Stimulated activated CD8-positive, alpha-beta memory T cell treated with anti-CD3 and anti-CD28 coated beads, Interleukin-12 subunit alpha, Interleukin-12 subunit beta, amount 100 ng/mL, for 1 hour (primary cell): ENCODE results near the gene RGS14.
"Not testable (repeated sequence)": the region's sequence is repeated elsewhere in the genome, so short reads cannot be mapped to it uniquely, and the experiment has no call there.

Experiments
- DNase-seq: peaks from one replicate; pipeline ENCODE4 v3.0.0-alpha.2; 2020; ENCODE audit warnings: low read depth

The RGS14 gene

GRCh38 chr5:177349762-177350161 lies 8.0 kb upstream of the RGS14 start:
- DNase-seq = no peak

GRCh38 chr5:177350776-177351391 lies 6.8 kb upstream of the RGS14 start:
- DNase-seq = no peak

- peak; percentile 82 for DNase-seq
Measured at GRCh38 chr5:177351392-177352329, 6.1 kb upstream of the RGS14 start, which contains the start of gene LMAN2. LMAN2 (minus strand) TSS chr5:177351668; CDS start chr5:177351647, 21 bp downstream.

- DNase-seq = no peak
Measured at GRCh38 chr5:177353093-177353492, 4.6 kb upstream of the RGS14 start.

- no peak for DNase-seq
Measured at GRCh38 chr5:177354256-177354655, 3.5 kb upstream of the RGS14 start.

GRCh38 chr5:177354711-177355110 lies 3.0 kb upstream of the RGS14 start:
- DNase-seq = no peak

- no peak for DNase-seq
Measured at GRCh38 chr5:177355162-177355867, 2.4 kb upstream of the RGS14 start.

- no peak for DNase-seq
Measured at GRCh38 chr5:177355868-177356168, 1.9 kb upstream of the RGS14 start.

- no peak for DNase-seq
Measured at GRCh38 chr5:177356746-177357145, 978 bp upstream of the RGS14 start.

- DNase-seq = no peak
Measured at GRCh38 chr5:177357146-177357458, 622 bp upstream of the RGS14 start.

GRCh38 chr5:177358370-177358819 lies 671 bp downstream of the RGS14 start:
- DNase-seq = no peak

- no peak for DNase-seq
Measured at GRCh38 chr5:177359451-177359851, 1.7 kb downstream of the RGS14 start.

- no peak for DNase-seq
Measured at GRCh38 chr5:177359860-177360259, 2.1 kb downstream of the RGS14 start.

GRCh38 chr5:177360740-177361139 lies 3.0 kb downstream of the RGS14 start:
- DNase-seq = not testable (repeated sequence)

- DNase-seq = no peak
Measured at GRCh38 chr5:177361418-177362291, 3.9 kb downstream of the RGS14 start.

GRCh38 chr5:177362292-177362609 lies 4.5 kb downstream of the RGS14 start:
- no peak for DNase-seq

- no peak for DNase-seq
Measured at GRCh38 chr5:177362610-177363507, 5.1 kb downstream of the RGS14 start.

- no peak for DNase-seq
Measured at GRCh38 chr5:177363565-177363964, 5.8 kb downstream of the RGS14 start.

GRCh38 chr5:177364159-177364962 lies 6.6 kb downstream of the RGS14 start:
- no peak for DNase-seq

GRCh38 chr5:177365845-177366527 lies 8.3 kb downstream of the RGS14 start:
- DNase-seq = no peak
